GM21825 (cell line): ENCODE measurements around the gene ARHGAP26.

Source experiments
- ATAC-seq: cut with Tn5 transposase; IDR thresholded peaks from one replicate; pipeline ENCODE4 v1.9.1; 2021; ENCODE audit warnings: mild to moderate bottlenecking, moderate library complexity; ENCODE audit not compliant: unreplicated experiment

Gene ARHGAP26

GRCh38 chr5:143004361-143005145 lies 234.4 kb downstream of the ARHGAP26 start:
- peak; percentile 47 for ATAC-seq

GRCh38 chr5:143006501-143006900 lies 236.3 kb downstream of the ARHGAP26 start:
- no peak for ATAC-seq

GRCh38 chr5:143008032-143008431 lies 237.9 kb downstream of the ARHGAP26 start:
- no peak for ATAC-seq

GRCh38 chr5:143008809-143009521 lies 238.8 kb downstream of the ARHGAP26 start:
- peak; percentile 79 for ATAC-seq

GRCh38 chr5:143010351-143010750 lies 240.2 kb downstream of the ARHGAP26 start:
- ATAC-seq, result no peak

- ATAC-seq, result no peak
Observed at GRCh38 chr5:143011585-143011984, 241.4 kb downstream of the ARHGAP26 start.

GRCh38 chr5:143013176-143013891 lies 243.2 kb downstream of the ARHGAP26 start:
- ATAC-seq, result no peak

GRCh38 chr5:143014017-143014651 lies 244.0 kb downstream of the ARHGAP26 start:
- no peak for ATAC-seq

GRCh38 chr5:143016777-143017516 lies 246.8 kb downstream of the ARHGAP26 start:
- ATAC-seq, result no peak

GRCh38 chr5:143017541-143017940 lies 247.4 kb downstream of the ARHGAP26 start:
- no peak for ATAC-seq

GRCh38 chr5:143017992-143018391 lies 247.8 kb downstream of the ARHGAP26 start:
- ATAC-seq, result no peak

GRCh38 chr5:143019157-143019556 lies 249.0 kb downstream of the ARHGAP26 start:
- no peak for ATAC-seq

GRCh38 chr5:143019614-143020515 lies 249.7 kb downstream of the ARHGAP26 start:
- ATAC-seq, result peak; percentile 76

- no peak for ATAC-seq
Observed at GRCh38 chr5:143021595-143021994, 251.4 kb downstream of the ARHGAP26 start.

- ATAC-seq, result peak; percentile 58
Observed at GRCh38 chr5:143023411-143024096, 253.4 kb downstream of the ARHGAP26 start.

GRCh38 chr5:143024228-143024920 lies 254.2 kb downstream of the ARHGAP26 start:
- ATAC-seq, result no peak

GRCh38 chr5:143025376-143025775 lies 255.2 kb downstream of the ARHGAP26 start:
- no peak for ATAC-seq

GRCh38 chr5:143025971-143026370 lies 255.8 kb downstream of the ARHGAP26 start:
- ATAC-seq, result no peak
